ENCODE data around the gene OMP. TPM values are rescaled to one million over a fixed set of nuclear protein-coding genes. Genes with fewer than 3 reads are reported as not detected.

OMP gene
- total and polyA plus RNA-seq, 2 donors from 2014 or later, result 1.8 TPM; not detected in 1

DNA sequence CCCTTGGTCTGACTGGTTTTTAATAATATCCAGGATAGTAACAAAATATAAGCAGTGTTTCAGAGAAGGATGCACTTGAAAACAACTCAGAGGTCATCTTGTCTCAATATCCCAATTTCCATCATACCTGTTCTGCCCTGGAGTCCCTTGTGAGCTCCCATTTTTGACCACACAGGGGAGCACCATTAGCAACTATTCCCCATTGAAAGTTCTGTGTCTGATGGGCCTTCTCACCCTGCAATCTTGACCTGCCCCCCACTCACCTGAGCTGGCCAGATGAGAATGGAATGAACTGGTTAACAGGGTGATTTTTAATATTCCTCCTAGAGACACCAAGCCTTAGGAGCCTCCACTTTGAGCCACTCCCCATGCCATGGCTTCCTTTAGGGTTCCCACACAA is 39.7 kb upstream of the OMP start:
- TF ChIP-seq, protein P1, sequence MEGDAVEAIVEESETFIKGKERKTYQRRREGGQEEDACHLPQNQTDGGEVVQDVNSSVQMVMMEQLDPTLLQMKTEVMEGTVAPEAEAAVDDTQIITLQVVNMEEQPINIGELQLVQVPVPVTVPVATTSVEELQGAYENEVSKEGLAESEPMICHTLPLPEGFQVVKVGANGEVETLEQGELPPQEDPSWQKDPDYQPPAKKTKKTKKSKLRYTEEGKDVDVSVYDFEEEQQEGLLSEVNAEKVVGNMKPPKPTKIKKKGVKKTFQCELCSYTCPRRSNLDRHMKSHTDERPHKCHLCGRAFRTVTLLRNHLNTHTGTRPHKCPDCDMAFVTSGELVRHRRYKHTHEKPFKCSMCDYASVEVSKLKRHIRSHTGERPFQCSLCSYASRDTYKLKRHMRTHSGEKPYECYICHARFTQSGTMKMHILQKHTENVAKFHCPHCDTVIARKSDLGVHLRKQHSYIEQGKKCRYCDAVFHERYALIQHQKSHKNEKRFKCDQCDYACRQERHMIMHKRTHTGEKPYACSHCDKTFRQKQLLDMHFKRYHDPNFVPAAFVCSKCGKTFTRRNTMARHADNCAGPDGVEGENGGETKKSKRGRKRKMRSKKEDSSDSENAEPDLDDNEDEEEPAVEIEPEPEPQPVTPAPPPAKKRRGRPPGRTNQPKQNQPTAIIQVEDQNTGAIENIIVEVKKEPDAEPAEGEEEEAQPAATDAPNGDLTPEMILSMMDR (IDR thresholded peaks at IDR 0.05; ENCODE audit: borderline replicate concordance, extremely low read depth, insufficient read depth), result no peak
- FAIRE-seq (no peak), DNase-seq (peak in 1 of 5 donors; percentile 8)
- Histone ChIP-seq H3K9me3 (ENCODE audit: control insufficient read depth in 2 of 3, insufficient read depth in 1 of 3, low read length in 3 of 3) (no peaks in the 10 kb centered on the region), H3K27me3 (ENCODE audit: control insufficient read depth, insufficient read depth, low read length) (no peaks in the 10 kb centered on the region), H3K27ac (ENCODE audit: low read depth in 2 of 2, low read length in 2 of 2) (no peak overlapping the region), H3K36me3 (ENCODE audit: control insufficient read depth in 2 of 3, insufficient read depth in 3 of 3, low read length in 3 of 3) (no peaks in the 10 kb centered on the region), H3K4me1 (ENCODE audit: control insufficient read depth in 2 of 3, insufficient read depth in 2 of 3, low read depth in 1 of 3, low read length in 3 of 3) (peaks cover 0 to 15% (median 6%) of the 10 kb centered on the region in 3 donors), H3K4me3 (ENCODE audit: low read length in 3 of 3) (no peak overlapping the region), H3K9ac (ENCODE audit: low read length in 3 of 3) (no peak overlapping the region)
- intact Hi-C loops (cut with DNase I), result no loop called here

DNA sequence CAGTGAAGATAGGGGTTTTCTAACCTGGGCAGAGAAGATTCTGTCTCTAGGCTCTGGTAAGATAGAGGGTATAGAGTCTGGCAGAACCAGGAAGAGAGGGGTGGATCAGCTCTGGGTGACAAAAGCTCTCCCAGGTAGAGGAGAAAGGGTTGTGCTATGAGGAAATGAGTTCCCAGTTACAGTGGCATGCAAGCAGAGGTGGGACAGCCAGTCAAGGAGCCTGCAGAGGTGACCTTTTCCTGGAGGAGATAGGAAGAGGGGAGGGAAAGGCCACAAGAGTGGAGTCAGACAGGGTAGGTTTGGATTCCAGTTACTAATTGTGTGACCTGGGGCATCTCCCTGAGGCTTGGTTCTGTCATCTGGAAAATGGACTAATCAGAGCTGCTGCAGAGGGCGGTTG is 39.2 kb upstream of the OMP start:
- Histone ChIP-seq H3K9me3 (ENCODE audit: control insufficient read depth in 2 of 3, insufficient read depth in 1 of 3, low read length in 3 of 3) (no peaks in the 10 kb centered on the region), H3K9ac (ENCODE audit: low read length in 3 of 3) (no peak overlapping the region), H3K27me3 (ENCODE audit: control insufficient read depth, insufficient read depth, low read length) (no peaks in the 10 kb centered on the region), H3K27ac (ENCODE audit: low read depth in 2 of 2, low read length in 2 of 2) (no peak overlapping the region), H3K4me3 (ENCODE audit: low read length in 3 of 3) (no peak overlapping the region), H3K36me3 (ENCODE audit: control insufficient read depth in 2 of 3, insufficient read depth in 3 of 3, low read length in 3 of 3) (no peaks in the 10 kb centered on the region), H3K4me1 (ENCODE audit: control insufficient read depth in 2 of 3, insufficient read depth in 2 of 3, low read depth in 1 of 3, low read length in 3 of 3) (peaks cover 0 to 20% (median 11%) of the 10 kb centered on the region in 3 donors)
- DNase-seq (no peak), FAIRE-seq (no peak)
- intact Hi-C loops (cut with DNase I), result no loop called here
- TF ChIP-seq, protein P1 (IDR thresholded peaks at IDR 0.05; ENCODE audit: borderline replicate concordance, extremely low read depth, insufficient read depth), result no peak

DNA sequence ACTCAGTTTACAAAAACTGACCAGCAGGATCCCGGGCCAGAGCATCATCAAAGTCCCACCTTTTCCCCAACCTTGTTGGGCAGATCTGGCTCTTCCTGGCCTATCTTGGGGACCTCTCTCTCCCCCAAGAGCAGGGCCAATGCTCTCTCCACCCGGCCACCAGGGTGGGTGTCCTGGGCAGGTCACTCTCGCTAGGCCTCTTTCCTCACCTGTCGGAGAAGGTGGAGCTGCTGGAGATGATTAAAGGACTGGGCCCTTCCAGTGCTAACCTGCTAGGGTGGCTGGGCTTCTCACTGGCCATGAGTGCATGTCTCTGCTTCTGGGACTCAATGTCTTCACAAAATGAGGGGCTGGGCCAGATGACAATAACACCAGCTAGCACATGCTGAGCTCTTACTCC is 38.8 kb upstream of the OMP start:
- Histone ChIP-seq H3K27ac (ENCODE audit: low read depth in 2 of 2, low read length in 2 of 2) (no peak overlapping the region), H3K4me3 (ENCODE audit: low read length in 3 of 3) (no peak overlapping the region), H3K27me3 (ENCODE audit: control insufficient read depth, insufficient read depth, low read length) (no peaks in the 10 kb centered on the region), H3K4me1 (ENCODE audit: control insufficient read depth in 2 of 3, insufficient read depth in 2 of 3, low read depth in 1 of 3, low read length in 3 of 3) (peaks cover 0 to 23% (median 12%) of the 10 kb centered on the region in 3 donors), H3K36me3 (ENCODE audit: control insufficient read depth in 2 of 3, insufficient read depth in 3 of 3, low read length in 3 of 3) (no peaks in the 10 kb centered on the region), H3K9me3 (ENCODE audit: control insufficient read depth in 2 of 3, insufficient read depth in 1 of 3, low read length in 3 of 3) (no peaks in the 10 kb centered on the region), H3K9ac (ENCODE audit: low read length in 3 of 3) (no peak overlapping the region)
- intact Hi-C loops (cut with DNase I), result no loop called here
- FAIRE-seq, result no peak
- TF ChIP-seq, protein P1 (IDR thresholded peaks at IDR 0.05; ENCODE audit: borderline replicate concordance, extremely low read depth, insufficient read depth), result no peak
- DNase-seq, result peak in 2 of 5 donors; percentile 18 to 28

DNA sequence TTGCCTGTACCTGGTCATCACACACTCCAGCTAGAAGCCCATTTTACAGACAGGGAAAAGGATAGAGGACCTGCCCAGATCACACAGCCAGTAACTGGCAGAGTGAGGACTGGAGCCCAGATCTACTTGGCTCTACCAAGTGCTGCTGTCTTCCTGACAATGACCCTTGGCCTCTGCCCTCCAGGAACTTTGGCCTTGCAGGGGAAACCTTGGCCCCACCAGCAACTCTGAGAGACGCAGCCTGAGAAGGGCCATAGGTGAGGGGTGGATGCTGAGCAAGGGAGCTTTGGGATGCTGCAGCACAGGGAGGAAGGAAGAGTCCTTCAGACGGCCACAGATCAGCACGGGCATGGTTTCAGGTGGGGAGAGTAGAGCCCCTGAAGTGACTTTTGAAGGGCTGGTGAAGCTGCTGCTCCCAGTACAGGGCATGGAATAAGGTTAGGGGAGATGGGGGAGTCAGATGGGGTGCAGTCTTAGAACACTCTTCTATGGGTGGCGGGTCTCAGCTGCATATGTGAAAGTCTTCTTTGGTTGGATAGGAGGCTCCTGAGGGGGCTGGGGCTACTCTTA is 37.9 kb upstream of the OMP start:
- H3K9ac ChIP-seq (ENCODE audit: low read length in 3 of 3), result no peak overlapping the region
- DNase-seq (peak in 3 of 5 donors; percentile 5 to 40 (median 30)), FAIRE-seq (no peak)
- TF ChIP-seq, protein P1 (IDR thresholded peaks at IDR 0.05; ENCODE audit: borderline replicate concordance, extremely low read depth, insufficient read depth), result no peak
- H3K4me1 ChIP-seq (ENCODE audit: control insufficient read depth in 2 of 3, insufficient read depth in 2 of 3, low read depth in 1 of 3, low read length in 3 of 3), result peaks cover 0 to 23% (median 12%) of the 10 kb centered on the region in 3 donors
- H3K36me3 ChIP-seq (ENCODE audit: control insufficient read depth in 2 of 3, insufficient read depth in 3 of 3, low read length in 3 of 3), result no peaks in the 10 kb centered on the region
- no peak overlapping the region for H3K27ac ChIP-seq (ENCODE audit: low read depth in 2 of 2, low read length in 2 of 2)
- intact Hi-C loops (cut with DNase I), result no loop called here
- H3K4me3 ChIP-seq (ENCODE audit: low read length in 3 of 3), result no peak overlapping the region
- no peaks in the 10 kb centered on the region for H3K27me3 ChIP-seq (ENCODE audit: control insufficient read depth, insufficient read depth, low read length)
- no peaks in the 10 kb centered on the region for H3K9me3 ChIP-seq (ENCODE audit: control insufficient read depth in 2 of 3, insufficient read depth in 1 of 3, low read length in 3 of 3)
